ENCODE data around the gene RBM4B. TPM values are rescaled to one million over a fixed set of nuclear protein-coding genes. Genes with fewer than 3 reads are reported as not detected.
A peak's percentile ranks its signal among the peaks of the same experiment; 100 is the strongest.

The RBM4B gene
- total RNA-seq, 1 donor from 2014 or later: 21.9 TPM

DNA sequence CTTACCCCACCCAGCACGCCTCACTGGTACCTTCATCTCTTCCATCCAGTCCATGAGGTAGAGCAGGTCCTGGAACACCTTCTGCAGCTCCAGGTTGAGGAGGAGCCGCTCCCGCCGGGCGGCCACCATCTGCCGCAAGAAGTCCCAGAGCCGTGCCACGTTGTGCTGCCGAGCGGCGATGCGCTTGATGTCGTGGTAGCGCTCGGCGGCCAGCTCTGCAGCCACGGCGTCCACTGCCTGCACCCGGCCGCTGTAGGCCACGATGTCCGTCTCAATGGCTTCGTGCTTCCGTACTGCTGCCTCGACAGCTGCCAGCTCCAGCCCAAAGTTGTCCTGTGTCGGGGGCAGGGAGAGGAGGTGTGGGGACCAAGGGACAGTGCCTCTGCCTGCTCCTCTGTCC lies 29.8 kb upstream of the RBM4B start:
- no peak for DNase-seq (ENCODE audit: low spot score)

DNA sequence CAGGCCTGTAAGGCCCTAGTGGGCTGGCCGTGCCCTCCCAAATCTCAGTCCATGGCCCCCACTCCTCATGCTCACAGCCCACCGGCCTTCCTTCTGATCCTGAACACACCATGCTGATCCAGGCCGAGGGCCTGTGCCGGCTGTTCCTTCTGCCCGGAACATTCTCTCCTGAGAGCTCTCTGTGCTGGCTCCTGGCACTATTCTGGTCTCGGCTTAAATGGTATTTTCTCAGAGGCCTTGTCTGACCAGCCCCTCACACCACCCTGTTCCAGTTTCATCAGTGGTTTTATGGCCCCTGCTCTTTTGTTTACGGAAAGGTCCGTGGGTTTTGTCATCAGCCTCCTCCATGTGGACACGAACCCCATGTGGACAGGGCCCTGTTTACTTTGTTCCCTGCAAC lies 29.3 kb upstream of the RBM4B start:
- no peak for DNase-seq (ENCODE audit: low spot score)

DNA sequence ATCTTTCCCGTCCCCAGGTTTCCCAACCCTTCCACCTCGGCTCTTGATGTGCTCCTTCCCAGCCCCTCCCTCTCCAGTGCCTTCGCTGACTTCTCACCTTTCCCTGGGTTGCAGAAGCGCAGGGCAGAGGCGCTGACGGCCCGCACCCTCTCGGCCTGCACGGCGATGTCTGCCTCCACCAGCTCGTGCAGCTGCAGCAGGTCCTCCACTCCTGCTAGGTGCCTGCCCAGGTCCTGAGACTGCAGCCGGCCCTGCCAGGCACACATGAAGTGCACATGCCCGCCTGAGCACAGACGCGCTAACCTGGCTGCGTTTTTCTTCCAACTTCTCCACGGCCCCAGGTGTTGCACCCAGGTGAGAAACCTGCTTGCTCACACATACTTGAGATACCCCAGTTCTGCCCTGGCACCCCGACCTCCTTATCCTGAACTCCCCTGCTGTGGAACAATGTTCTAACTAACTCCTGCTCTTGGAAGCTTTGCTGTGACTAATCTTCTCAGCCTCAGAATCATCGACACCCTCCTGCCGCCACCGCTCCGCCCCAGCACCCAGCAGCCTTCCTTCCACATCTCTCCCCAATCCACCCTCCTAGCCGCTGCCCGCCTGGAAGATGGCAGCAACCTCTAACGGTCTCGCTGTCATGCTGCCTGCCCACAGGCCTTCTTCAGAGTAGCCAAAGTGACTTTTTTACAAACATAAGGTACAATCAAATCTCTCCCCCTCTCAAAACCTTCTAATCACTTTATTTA lies 28.1 kb upstream of the RBM4B start:
- DNase-seq (ENCODE audit: low spot score): no peak

DNA sequence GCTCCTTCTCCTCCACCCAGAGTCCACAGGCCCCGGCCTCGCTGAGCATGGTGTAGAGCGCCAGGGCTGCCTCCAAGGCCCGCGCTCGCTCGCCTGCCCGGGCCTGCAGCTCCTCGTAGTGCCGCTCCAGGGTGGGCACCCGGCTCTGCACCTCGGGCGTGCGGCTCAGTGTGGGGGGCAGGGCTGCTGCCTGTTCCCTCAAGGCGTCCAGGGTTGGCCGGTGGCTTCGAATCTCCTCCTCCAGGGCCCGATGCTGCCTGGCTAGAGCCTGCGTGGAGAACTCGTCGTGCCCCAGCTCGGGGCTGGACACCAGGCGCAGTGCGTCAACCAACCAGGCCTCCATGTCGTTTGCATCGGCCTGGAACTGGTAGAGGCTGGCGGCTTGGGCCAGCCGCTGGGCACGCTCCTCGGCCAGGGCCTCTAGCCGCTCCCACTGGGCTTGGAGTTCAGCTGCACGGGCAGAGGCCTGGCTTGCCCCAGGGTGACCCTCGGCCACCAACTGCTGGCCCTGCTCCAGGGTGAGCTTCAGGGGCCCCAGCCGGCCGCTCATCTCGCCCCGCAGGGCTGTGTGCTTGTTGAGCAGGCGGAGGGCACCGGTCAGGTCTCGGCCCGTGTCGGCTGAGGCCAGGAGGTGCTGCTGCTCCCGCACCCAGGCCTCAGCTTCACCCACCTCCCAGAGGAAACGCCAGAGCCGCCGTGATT lies 27.1 kb upstream of the RBM4B start:
- DNase-seq (ENCODE audit: low spot score): no peak

DNA sequence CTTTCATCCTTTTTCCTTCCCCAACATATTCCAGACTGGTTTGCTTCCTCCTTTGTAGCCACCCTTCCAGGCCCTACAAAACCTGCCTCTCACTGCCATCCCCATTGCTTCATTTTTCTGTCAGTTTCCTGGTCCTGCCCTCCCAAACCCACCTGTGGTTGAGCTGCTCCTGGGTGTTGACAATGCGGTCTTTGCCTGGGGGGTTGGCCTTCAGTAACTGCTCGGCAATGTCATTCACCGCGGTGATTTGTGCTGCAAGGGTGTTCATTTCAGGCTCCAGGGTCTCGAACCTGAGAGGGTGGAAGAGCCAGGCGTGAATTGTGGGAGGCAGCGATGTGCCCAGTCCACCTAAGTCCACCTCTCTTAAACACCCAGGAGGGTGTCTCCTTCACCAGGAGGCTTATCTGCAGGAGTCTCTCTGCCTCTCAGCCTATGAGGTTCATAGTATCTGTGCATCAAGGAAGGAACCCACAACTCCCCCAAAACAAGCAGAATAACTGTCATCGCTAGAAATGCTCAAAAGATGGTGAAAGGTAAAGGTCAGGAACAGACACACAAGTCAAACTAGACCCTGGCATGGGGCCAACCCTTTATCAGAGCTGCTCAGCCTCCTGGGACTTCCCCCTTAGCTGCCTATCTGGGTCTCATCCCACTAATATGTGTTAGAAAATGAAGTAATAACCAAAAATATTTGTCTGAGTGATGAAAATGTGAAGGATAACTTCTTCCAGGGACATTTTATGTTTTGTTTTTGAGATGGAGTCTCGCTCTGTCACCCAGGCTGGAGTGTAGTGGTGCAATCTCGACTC lies 23.9 kb upstream of the RBM4B start:
- DNase-seq (ENCODE audit: low spot score): no peak

DNA sequence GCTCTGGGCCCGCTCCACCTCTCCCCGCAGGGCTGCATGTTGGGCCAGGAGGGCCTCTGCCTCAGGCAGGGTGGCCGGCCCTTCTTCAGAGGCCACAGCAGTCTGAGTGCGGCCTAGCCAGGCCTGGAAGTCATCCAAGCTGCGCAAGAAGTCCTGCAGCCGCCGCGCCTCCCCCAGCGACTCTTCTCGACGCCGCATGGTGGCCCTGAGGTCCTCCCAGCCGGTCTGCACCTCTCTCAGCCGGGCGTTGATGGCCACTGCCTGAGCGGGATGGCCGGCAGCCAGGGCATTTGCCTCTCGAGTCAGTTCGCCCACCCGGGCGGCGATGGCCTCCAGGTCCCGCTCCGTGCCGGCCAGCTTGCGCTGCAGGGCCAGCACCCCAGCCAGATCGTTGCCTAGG lies 23.1 kb upstream of the RBM4B start:
- no peak for DNase-seq (ENCODE audit: low spot score)

DNA sequence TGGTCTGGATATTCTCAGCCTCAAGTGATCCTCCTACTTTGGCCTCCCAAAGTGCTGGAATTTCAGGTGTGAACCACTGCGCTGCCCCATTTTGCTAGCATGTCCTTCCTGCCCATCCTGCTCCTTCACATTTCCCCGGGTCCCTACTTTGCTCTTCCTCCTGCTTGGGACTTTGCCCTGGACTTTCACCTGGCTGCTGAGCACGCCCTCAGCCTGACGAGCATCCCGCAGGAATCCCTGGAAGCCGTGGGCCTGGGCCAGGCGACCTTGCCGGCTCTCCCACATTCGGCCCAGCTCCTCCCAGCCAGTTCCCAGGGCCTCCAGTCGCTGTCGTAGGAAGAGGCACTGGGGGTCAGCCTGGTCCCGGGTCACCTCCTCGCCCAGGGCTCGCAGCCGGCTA lies 22.6 kb upstream of the RBM4B start:
- peak; percentile 57 for DNase-seq (ENCODE audit: low spot score)

DNA sequence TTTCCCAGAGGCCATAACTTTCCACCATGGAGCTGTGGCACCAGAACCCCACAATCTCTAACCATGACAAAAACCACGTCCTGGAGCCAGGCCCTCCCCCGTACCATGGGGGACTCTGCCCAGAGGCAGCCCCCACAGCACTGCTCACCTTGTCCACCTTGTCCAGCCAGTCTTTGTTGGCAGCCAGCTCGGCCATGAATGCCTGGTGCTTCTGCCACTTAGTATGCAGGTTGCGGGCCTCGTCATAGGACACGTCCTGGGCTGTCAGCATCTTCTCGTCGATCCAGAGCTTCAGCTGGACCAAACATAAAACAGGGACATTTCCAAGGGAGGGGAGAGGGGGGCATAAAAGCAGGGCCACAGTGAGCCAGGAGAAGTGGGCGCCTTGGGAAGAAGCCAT lies 20.8 kb upstream of the RBM4B start:
- no peak for DNase-seq (ENCODE audit: low spot score)

DNA sequence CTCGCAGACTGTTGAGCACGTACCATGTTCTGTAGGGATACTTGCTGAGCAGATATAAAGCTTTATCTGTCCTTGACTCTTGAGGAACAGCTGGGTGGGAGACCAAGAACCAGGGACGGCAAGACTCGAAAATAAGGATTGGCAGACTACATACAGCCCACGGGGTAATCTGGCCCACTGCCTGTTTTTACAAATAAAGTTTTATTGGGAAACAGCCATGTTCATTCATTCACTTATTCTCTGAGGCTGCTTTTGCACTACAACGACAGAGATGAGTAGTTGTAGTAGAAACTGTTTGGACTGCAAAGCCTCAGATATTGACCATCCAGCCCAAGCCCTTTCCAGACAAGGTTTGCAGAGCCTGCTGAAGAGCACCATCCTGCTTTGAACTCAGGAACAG lies 20.3 kb upstream of the RBM4B start:
- no peak for DNase-seq (ENCODE audit: low spot score)

DNA sequence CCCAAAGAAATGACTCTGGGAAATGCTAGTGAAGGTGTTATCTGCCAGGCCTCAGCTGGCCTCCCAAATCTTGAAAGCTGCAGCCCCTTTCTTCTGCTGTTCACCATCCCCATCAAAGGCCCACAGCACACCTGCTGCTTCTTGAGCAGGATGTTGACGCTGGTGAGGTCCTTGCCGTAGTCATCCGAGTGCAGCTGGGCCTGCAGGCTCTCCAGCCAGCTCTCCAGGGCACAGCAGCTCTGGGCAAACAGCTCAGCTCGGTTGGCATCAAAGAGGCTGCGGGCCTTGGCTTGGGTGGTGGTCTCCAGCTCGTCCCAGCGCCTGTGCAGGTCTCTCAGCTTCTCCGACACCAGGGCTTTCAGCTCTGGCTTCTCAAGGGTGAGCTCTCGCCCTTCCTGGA lies 18.5 kb upstream of the RBM4B start:
- no peak for DNase-seq (ENCODE audit: low spot score)

DNA sequence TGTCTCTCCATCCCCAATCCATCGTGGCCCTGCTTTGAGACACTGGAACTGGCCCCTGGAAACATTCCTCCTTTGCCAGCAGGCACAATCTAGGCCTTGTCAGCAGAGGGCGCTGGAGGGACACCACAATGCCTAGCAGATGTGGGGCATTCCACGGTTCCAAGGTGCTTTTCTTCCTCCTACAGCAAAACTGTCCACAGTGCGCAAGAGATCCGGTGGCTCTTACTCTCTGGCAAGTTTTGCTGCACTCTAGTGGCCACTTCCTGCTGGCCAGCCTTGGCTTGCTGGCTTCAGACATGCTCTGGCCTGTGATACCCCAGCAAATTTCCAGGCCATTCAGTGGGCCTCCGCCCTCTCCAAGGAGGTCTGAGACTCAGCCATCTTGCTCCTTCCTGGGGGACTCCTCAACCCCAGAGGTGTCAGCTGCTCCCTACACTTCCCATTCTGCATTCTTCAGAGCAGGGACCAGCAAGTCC lies 17.1 kb upstream of the RBM4B start:
- DNase-seq (ENCODE audit: low spot score): peak; percentile 93

DNA sequence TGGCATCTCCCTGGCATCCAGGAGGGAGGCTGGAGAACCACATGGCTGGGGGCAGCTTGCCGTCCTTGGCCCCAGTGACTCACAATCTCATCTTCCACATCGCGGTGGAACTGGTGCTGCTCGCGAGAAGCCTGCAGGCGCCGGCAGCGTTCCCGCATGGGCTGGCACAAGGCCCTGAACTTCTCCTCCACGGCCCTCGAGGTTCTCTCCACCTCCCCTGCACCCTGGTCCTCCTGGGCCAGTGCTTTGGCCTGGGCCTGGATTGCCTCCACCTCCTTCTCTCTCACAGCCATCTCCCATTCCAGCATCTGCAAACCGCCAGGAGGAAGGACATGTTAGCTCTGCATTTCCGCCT lies 16.3 kb upstream of the RBM4B start:
- DNase-seq (ENCODE audit: low spot score): no peak

DNA sequence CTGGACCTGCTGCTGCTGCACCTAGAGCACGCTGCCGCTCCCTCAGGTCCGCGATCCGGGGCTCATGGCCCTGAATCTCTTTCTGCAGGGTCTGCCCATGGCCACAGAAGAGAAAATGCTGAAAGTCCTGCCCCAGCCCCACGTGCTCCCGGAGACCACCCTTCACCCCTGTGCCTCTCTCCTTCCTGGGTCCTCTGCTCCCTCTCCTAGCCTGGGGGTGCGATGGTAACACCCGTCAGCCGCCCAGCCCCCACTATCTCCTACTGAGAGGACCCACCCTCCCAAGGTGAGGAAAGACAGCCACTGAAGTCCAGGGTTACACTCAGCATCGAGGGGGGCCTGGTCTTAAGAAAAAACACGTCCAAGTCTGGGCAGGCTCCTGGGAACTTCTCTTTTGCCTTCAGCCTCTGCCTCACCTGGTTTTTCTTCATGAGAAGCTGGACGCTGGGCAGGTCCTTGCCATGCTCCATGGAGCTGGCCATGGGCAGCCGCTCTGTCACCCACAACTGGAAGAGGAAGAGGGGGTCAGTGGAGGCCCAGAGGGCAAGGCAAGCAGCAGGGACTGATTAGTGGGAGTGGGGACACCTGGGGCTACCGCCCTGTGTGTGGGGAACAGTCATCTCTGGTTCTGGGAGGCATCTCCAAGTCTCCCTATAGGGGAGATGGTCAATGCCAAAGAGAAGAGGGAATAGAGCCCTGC lies 15.8 kb upstream of the RBM4B start:
- DNase-seq (ENCODE audit: low spot score): no peak

DNA sequence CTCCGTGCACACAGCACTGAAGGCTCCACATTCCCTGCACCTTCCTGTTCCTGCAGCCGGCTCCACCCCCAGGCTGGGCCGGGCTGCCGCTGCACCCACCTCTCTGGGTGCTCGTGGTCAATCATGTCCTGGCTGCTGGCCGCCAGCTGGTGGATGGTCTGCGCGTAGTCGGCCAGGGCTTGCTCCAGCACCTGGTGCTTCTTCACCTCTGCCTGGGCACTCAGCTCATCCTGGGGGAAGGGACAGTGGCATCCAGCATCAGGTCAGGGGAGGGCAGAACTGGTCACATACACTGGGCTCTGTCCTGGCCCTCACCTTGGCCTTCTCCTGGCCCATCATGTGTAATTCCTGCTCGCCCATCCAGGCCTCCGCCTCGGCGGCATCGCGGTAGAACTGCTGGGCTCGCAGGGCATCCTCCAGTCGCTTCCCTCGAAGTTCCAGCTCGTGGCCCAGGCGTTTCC lies 15.2 kb upstream of the RBM4B start:
- DNase-seq (ENCODE audit: low spot score): no peak

DNA sequence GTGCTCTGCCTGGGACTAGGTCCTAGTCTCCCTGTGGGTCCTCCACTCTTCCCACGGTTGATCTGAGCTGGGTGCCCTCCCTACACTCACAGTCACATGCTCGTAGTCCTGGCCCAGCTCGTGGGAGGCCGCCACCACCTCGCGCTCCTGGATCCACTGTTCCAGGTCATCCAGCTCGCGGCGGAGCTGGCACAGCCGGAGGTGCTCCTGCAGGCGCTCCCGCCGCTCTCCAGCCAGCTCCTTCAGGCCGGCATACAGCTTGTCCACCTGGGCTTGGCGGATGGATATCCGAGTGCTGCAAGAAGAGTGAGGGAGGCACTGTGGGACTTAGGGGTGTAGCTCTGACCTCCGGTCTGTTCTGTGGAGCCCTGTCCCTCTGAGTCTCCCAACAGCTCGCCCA lies 14.8 kb upstream of the RBM4B start:
- DNase-seq (ENCODE audit: low spot score): no peak

DNA sequence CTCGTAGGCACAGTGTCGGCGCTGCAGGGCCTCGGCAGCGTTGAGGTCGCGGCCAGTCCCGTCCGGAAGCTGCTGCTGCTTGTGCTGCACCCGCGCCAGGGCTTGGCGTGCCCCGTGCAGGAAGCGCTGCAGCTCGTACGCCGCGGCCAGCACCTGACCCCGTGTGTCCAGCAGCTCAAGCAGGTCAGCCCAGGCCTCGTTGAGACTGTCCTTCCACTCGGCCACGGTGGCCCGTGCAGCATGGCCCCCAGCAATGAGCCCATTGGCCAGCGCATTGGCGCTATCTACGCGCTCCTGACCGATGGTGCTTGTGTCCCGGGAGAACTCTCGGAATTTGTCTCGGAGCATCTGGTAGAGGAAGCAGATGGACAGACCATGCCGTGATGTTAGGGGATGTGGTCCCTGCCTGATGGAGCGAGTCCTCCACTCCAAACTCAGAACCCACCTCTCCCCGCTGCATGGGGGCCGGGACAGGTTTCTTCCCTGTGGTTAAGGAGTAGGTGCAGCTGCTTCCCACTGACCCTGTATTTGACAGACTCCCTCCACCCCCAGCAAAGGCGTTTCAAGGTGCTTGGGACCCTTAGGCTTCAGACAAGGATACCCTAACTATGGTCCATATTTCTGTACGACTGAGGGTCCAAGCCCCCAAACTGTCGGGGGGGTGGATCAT lies 13.8 kb upstream of the RBM4B start:
- no peak for DNase-seq (ENCODE audit: low spot score)

DNA sequence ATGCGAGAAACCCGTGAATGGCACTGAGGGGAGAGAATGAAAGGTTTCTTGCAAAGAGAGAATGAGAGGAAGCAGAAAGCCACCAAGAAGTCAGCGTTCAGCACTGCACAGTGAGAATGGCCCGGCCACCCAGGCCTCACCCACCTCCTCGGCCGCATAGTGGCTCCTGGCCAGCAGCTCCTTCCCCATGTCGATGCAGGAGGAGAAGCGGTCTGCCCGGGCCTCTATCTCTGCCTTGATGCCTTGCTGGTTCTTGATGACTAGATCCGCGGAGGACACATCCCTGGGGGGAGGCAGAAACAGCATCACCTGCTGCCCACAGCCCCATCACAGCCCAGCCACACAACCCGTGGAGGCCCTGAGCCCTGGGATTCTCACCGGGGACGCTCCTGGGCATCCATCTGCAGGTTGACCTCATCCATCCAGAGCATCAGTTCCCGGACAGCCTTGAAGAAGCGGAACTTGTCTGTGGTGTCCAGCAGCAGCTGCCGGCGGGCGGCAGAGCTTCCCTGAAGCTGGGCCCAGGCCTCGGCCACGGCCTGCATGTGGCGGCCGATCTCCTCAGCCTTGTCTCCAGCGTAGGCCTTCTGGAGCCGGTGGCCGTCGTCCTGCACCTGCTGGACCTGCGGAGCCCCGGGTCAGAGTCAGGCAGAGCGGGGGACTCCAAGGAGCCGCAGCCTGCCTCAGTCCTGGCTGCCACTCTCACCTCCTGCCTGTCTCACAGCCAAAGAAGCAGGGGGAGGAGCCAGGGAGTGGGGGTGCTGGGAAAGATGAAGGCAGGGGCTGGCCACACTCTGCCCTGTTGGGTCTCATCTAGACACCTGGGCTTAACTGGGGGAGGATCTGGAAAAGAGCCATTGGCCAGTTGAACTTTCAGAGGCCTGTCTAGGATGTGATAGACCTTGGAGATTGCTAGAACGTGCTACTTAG lies 12.2 kb upstream of the RBM4B start:
- no peak for DNase-seq (ENCODE audit: low spot score)

DNA sequence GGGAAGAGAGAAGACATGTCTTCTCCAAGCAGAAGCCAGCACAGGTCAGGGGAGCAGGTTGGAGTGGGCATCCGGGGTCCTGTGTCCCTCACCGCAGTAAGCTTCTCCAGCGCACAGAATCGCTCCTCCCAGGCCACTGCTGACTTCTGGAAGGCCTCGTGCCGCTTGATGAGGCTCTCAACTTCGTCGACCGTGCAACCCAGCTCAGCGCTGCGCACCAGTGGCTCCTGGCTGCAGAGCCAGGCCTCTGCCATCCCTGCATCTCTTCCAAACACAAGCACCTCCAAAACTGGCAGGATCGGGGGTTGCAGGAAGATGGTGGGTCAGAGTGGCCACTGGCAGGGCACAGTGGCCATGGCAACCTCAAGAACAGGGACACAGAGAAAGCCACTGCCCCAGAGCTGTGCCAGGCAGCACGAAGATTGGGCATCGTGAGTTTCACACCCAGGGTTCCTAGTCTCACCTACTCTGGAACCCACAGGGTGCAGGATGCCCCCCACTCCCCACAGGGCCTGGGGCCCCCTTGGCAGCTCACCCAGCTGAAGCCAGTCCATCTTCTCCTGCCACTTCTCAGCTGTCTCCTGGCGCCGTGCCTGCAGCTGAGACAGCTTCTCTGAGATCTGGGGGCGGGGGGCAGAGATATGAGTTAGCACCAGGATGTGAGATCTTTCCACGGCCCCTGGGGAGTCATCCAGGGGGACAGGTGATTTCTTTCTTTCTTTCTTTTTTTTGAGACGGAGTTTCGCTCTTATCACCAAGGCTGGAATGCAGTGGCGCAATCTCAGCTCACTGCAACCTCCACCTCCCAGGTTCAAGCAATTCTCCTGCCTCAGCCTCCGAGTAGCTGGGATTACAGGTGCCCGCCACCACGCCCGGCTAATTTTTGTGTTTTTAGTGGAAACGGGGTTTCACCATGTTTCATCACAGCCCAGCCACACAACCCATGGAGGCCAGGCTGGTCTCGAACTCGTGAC lies 11.2 kb upstream of the RBM4B start:
- DNase-seq (ENCODE audit: low spot score): no peak

DNA sequence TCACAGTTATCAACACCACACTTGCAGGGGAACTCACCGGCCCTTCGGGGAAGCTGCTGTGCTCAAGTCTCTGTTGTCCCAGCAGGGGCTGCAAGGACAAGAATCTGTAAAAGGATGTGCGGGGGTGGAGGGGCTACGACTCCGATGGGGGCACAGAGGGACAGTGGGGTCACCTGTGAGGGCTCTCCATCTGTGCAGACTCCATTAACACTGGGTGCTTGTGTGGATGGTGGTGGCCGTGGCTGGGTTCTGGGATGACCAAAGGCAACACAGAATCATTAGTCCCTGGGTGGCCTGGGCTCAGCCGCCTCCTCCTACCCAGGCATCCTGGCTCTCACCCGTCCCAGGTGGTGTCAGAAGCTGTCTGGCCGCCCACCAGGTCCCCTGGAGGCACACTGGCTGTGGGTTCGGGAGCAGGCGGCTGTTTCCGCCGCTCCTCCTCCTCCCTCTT lies 10.2 kb upstream of the RBM4B start:
- no peak for DNase-seq (ENCODE audit: low spot score)

Measured in mucosa of gallbladder (tissue), 1 donor.